H1 (cell line): Measurements from ENCODE around the gene UGT1A8.

ENCODE experiments used
- BRCA1 ChIP-seq: IDR thresholded peaks from 2 replicates; pipeline ENCODE4 v1.6.1; 2012; ENCODE audit warnings: low read depth, low read length, improper control_type of control experiment
- CBX5 ChIP-seq: fragments of 300-800, 300-1000 bp; sonication (generic); IDR thresholded peaks from 2 replicates; pipeline ENCODE4 v1.7.1; 2016; ENCODE audit warnings: antibody characterized with exemption, low read length, low read depth
- CEBPB ChIP-seq: IDR thresholded peaks from 2 replicates; pipeline ENCODE4 v1.6.1; 2012; ENCODE audit warnings: low read depth, low read length
- EZH2 ChIP-seq: fragments of 200-600 bp; sonication (generic); IDR thresholded peaks from 2 replicates; pipeline ENCODE4 v1.7.1; 2012; ENCODE audit warnings: low read depth, mild to moderate bottlenecking, moderate library complexity, low read length, inconsistent platforms; ENCODE audit not compliant: severe bottlenecking
- JUND ChIP-seq: IDR thresholded peaks from 2 replicates; pipeline ENCODE4 v1.6.1; 2011; ENCODE audit warnings: mild to moderate bottlenecking, improper control_type of control experiment, low read length
- NRF1 ChIP-seq: IDR thresholded peaks from 2 replicates; pipeline ENCODE4 v1.6.1; 2011; ENCODE audit warnings: mild to moderate bottlenecking, low read depth, low read length, improper control_type of control experiment
- POLR2A ChIP-seq, 2 experiments: IDR thresholded peaks; 1 replicate in 1 of 2; 2 replicates in 1 of 2; pipeline ENCODE4 v1.6.1; 2011; ENCODE audit warnings: low read depth in 2 of 2, low read length in 2 of 2, mild to moderate bottlenecking in 2 of 2; ENCODE audit errors: control extremely low read depth in 1 of 2
- POLR2AphosphoS5 ChIP-seq: IDR thresholded peaks from 2 replicates; pipeline ENCODE4 v1.6.1; 2011; ENCODE audit warnings: low read depth, low read length
- SIN3A ChIP-seq, 2 experiments: IDR thresholded peaks in 1 of 2; conservative IDR thresholded peaks in 1 of 2; 2 replicates each; pipeline ENCODE4 v1.6.1; 2011 to 2012; ENCODE audit warnings: low read length in 2 of 2, improper control_type of control experiment in 1 of 2, low read depth in 1 of 2, mild to moderate bottlenecking in 1 of 2
- TAF1 ChIP-seq: IDR thresholded peaks from 2 replicates; pipeline ENCODE4 v1.6.1; 2011; ENCODE audit warnings: mild to moderate bottlenecking, low read depth, low read length
- ZNF274 ChIP-seq: IDR thresholded peaks from 2 replicates; pipeline ENCODE4 v1.7.0; 2012; ENCODE audit warnings: low read length, borderline replicate concordance; ENCODE audit errors: extremely low read depth
- TF ChIP-seq, protein P1 (sequence below), 3 experiments: IDR thresholded peaks; 1 replicate in 2 of 3; 2 replicates in 1 of 3; pipeline versions ENCODE4 v1.5.1 to v1.6.1; 2011; ENCODE audit warnings: low read length in 3 of 3, mild to moderate bottlenecking in 3 of 3, inconsistent platforms in 2 of 3, low read depth in 1 of 3, moderate library complexity in 1 of 3; ENCODE audit not compliant: insufficient read depth in 1 of 3; ENCODE audit errors: control extremely low read depth in 1 of 3

GRCh38 chr2:233602076-233602475 lies 15.4 kb upstream of the UGT1A8 start:
- no peak for TF ChIP-seq POLR2A (IDR thresholded peaks at IDR 0.05; ENCODE audit: control extremely low read depth in 1 of 2, low read depth in 2 of 2, low read length in 2 of 2)
- TF ChIP-seq, protein P1, sequence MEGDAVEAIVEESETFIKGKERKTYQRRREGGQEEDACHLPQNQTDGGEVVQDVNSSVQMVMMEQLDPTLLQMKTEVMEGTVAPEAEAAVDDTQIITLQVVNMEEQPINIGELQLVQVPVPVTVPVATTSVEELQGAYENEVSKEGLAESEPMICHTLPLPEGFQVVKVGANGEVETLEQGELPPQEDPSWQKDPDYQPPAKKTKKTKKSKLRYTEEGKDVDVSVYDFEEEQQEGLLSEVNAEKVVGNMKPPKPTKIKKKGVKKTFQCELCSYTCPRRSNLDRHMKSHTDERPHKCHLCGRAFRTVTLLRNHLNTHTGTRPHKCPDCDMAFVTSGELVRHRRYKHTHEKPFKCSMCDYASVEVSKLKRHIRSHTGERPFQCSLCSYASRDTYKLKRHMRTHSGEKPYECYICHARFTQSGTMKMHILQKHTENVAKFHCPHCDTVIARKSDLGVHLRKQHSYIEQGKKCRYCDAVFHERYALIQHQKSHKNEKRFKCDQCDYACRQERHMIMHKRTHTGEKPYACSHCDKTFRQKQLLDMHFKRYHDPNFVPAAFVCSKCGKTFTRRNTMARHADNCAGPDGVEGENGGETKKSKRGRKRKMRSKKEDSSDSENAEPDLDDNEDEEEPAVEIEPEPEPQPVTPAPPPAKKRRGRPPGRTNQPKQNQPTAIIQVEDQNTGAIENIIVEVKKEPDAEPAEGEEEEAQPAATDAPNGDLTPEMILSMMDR (IDR thresholded peaks at IDR 0.05; ENCODE audit: control extremely low read depth in 1 of 3, insufficient read depth in 1 of 3, low read depth in 1 of 3, low read length in 3 of 3): no peak
- TF ChIP-seq ZNF274: no peak
- no peak for TF ChIP-seq TAF1
- TF ChIP-seq JUND: no peak
- no peak for TF ChIP-seq SIN3A (conservative IDR thresholded peaks at IDR 0.05 in 1 of 2, IDR thresholded peaks at IDR 0.05 in 1 of 2; ENCODE audit: low read depth in 1 of 2, low read length in 2 of 2)
- no peak for TF ChIP-seq CBX5
- no peak for TF ChIP-seq BRCA1
- no peak for TF ChIP-seq POLR2AphosphoS5
- no peak for TF ChIP-seq EZH2
- no peak for TF ChIP-seq NRF1
- no peak for TF ChIP-seq CEBPB
